Body of pancreas (tissue), 4 donors: Measurements from ENCODE around the gene GCH1.

Experiments
- CTCF ChIP-seq, 7 experiments: fragments of 450-650 bp in 4 of 7; fragments of 200-600 bp in 3 of 7; sonication (generic) in 3 of 7; IDR thresholded peaks; one replicate each; pipeline ENCODE4 v1.5.1; 2016 to 2019; ENCODE audit warnings: antibody characterized with exemption in 7 of 7
- POLR2A ChIP-seq, 3 donors: fragments of 450-650 bp; IDR thresholded peaks; one replicate each; pipeline ENCODE4 v1.6.1; 2016; ENCODE audit warnings: antibody characterized with exemption in 3 of 3, mild to moderate bottlenecking in 2 of 3

- no peak for TF ChIP-seq CTCF (IDR thresholded peaks at IDR 0.05)
- no peak for TF ChIP-seq POLR2A (IDR thresholded peaks at IDR 0.05)
Observed at GRCh38 chr14:54816450-54816849, 86.2 kb downstream of the GCH1 start.
